GM18505 (cell line): Measurements from ENCODE around the gene GAREM1.
"Not testable (repeated sequence)": the region's sequence is repeated elsewhere in the genome, so short reads cannot be mapped to it uniquely, and the experiment has no call there.

Experiments
- ATAC-seq: cut with Tn5 transposase; IDR thresholded peaks from one replicate; pipeline ENCODE4 v1.9.1; 2021; ENCODE audit not compliant: unreplicated experiment
- POLR2A ChIP-seq: IDR thresholded peaks from 4 replicates; pipeline ENCODE4 v1.6.1; 2011; ENCODE audit warnings: borderline replicate concordance; ENCODE audit not compliant: insufficient read depth, insufficient read length; ENCODE audit errors: extremely low read depth

The GAREM1 gene

GRCh38 chr18:32470714-32471633 is at the start of gene GAREM1:
GAREM1 (minus strand) TSS chr18:32470882; CDS start chr18:32470428, 454 bp downstream.
- peak; percentile 98 for ATAC-seq
- no peak for TF ChIP-seq POLR2A

DNA sequence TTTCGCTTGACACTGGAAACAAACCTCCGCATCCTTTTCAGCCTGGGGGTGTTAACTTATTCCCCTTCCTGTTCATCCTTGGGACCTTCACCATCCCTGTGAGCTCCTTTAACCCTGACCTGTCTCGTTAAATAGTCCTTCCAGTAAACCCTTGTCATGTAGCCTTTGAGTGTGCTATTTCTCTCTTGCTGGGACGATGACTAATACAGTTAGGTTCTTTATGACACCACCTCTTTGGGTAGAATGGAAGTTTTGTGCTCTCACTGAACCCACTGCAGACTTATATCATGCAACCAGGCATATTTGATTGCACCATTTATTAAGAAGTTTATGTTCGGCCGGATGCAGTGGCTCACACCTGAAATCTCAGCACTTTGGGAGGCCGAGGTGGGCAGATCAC is 40.5 kb upstream of the GAREM1 start:
- no peak for TF ChIP-seq POLR2A
- no peak for ATAC-seq

GRCh38 chr18:32509111-32509510 is 38.4 kb upstream of the GAREM1 start:
- ATAC-seq: no peak
- no peak for TF ChIP-seq POLR2A

GRCh38 chr18:32507093-32507492 is 36.4 kb upstream of the GAREM1 start:
- ATAC-seq: no peak
- TF ChIP-seq POLR2A: no peak

DNA sequence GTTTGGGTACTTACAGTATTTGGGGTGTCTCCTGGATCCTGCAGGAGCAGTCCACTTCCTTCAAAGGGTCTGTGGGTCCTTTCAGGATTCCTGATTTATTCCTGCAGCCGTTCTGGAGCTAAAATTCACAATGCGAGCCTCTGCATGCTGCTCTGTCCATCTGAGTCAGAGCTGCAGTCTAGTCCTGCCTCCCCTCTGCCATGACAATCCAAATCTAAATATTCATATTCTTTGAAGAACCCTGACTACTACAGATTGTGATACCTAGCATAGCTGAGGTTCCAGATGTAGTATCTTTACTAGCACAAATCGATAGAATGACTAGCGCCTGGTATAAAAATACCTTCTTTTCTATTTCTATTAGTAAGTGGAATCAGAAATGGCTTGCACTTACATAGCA is 31.3 kb upstream of the GAREM1 start:
- no peak for TF ChIP-seq POLR2A

GRCh38 chr18:32501242-32501641 is 30.6 kb upstream of the GAREM1 start:
- ATAC-seq: not testable (repeated sequence)

More for the DNA sequence above, 31.3 kb upstream of the GAREM1 start:
- ATAC-seq: no peak

DNA sequence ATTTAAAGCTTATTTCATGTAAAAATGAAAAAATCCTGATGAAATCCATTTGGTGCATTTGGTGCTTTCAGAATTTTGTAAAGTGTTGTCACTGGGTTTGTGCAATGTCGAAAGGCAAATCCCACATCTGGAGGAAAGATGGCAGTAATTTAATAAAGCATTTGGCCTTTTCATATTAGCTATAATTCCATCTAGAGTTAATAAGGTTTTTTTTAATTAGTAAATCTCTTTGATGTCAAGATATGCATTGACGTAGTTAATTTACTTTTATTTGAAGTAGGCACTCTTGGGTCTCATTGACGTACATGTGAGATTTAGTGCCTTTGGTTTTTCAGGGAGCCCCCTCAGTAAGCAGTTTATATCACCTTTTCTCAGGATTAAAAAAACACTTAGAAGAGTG is 12.3 kb upstream of the GAREM1 start:
- no peak for ATAC-seq
- no peak for TF ChIP-seq POLR2A

- ATAC-seq: no peak
- no peak for TF ChIP-seq POLR2A
These were observed 11.4 kb upstream of the GAREM1 start for GRCh38 chr18:32482117-32482516.

DNA sequence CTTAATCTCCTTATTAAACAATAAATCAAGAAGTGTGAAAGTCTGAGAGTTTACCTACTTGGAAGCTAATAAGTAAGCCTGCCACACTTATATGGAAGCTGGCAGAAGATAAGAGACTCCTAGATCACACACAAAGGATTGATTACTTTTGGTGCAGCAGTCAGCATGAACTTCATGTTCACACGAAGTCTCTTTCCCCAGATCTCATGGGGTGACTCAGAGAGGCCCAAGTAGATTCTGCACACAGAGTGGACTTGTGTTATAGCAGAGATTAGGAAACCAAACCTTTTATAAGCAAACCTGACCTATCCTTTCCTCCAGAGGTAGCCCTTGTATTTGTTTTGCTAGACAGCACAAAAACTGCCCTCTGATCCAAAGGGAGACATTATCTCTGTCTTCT is 9.9 kb upstream of the GAREM1 start:
- TF ChIP-seq POLR2A: no peak
- ATAC-seq: no peak

DNA sequence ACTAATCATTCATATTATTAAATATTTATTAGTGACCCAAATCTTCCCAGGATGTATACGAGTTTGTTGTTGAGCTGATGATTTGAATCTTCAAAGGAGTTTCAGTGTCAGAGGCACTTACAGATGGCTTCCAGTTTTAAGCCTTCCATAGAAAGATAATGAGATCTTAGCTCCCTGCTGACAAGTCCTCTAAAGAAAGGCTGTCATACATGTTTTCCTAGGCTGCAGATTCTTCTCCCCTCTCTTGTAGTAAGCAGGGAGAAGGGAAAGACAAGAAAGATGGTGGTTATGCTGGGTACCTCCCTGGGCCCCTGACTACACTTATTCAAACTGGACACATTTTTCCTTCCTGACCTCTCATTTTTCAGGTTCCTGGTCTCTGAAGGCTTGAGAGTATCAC is 8.1 kb upstream of the GAREM1 start:
- ATAC-seq: no peak
- no peak for TF ChIP-seq POLR2A

DNA sequence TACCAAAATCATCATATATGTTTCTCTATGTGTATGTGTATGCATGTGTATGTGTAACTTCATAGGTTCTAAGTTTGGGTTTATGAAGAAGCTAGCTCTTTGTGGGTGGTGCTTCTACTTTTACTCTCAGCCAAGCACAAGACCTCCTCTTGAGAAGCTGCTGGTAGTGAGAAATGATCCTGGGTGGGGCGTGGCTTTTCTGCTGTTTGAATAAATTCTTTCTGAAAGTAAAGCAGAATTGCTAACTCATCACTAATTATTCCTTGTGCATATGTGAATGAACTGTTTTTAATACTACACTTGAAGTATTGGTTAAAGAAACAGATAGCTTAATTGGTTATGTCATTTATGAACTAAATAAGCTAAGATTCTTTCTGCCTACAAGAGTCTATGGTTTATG is 7.6 kb upstream of the GAREM1 start:
- no peak for ATAC-seq
- no peak for TF ChIP-seq POLR2A

GRCh38 chr18:32476106-32476505 is 5.4 kb upstream of the GAREM1 start:
- no peak for ATAC-seq
- no peak for TF ChIP-seq POLR2A

DNA sequence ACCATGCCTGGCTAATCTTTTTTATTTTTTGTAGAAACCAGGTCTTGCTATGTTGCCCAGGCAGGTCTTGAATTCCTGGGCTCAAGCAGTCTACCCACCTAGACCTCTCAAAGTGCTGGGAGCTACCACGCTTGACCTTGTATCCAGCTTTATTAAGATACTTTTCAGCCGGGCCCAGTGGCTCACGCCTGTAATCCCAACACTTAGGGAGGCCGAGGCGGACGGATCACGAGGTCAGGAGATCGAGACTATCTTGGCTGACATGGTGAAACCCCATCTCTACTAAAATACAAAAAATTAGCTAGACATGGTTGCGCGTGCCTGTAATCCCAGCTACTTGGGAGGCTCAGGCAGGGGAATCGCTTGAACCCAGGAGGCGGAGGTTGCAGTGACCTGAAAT is 4.4 kb upstream of the GAREM1 start:
- ATAC-seq: not testable (repeated sequence)

- no peak for ATAC-seq
- TF ChIP-seq POLR2A: no peak
These were observed 2.6 kb upstream of the GAREM1 start for GRCh38 chr18:32473325-32473724.

GRCh38 chr18:32472841-32473240 is 2.2 kb upstream of the GAREM1 start:
- TF ChIP-seq POLR2A: no peak
- ATAC-seq: no peak

- ATAC-seq: no peak
- TF ChIP-seq POLR2A: no peak
These were observed 295 bp downstream of the GAREM1 start for GRCh38 chr18:32470460-32470713.
